HepG2 (cell line): Measurements from ENCODE around the gene LCAT. TPM values are rescaled to one million over a fixed set of nuclear protein-coding genes. Genes with fewer than 3 reads are reported as not detected.
A peak's percentile ranks its signal among the peaks of the same experiment; 100 is the strongest.

ENCODE experiments used
- FUBP1 ChIP-seq: sonication (generic); formaldehyde crosslinking; IDR thresholded peaks from 2 replicates; pipeline ENCODE4 v1.5.1; 2020; ENCODE audit warnings: missing genetic modification reagents, mild to moderate bottlenecking, borderline replicate concordance
- IKZF5 ChIP-seq: IDR thresholded peaks from 2 replicates; pipeline ENCODE4 v1.6.1; 2018; ENCODE audit warnings: missing genetic modification reagents, mild to moderate bottlenecking, missing compliant biosample characterization
- IRX3 ChIP-seq: sonication (generic); formaldehyde crosslinking; IDR thresholded peaks from 2 replicates; pipeline ENCODE4 v1.8.1; 2023; ENCODE audit warnings: mild to moderate bottlenecking, low read depth, missing genetic modification reagents, borderline replicate concordance
- KLF12 ChIP-seq: sonication (generic); formaldehyde crosslinking; IDR thresholded peaks from 2 replicates; pipeline ENCODE4 v1.4.0; 2020; ENCODE audit warnings: missing genetic modification reagents, borderline replicate concordance
- KMT2A ChIP-seq: sonication (generic); formaldehyde crosslinking; IDR thresholded peaks from 2 replicates; pipeline ENCODE4 v1.4.0; 2020; ENCODE audit warnings: missing genetic modification reagents
- MED13 ChIP-seq: sonication (generic); formaldehyde crosslinking; IDR thresholded peaks from 2 replicates; pipeline ENCODE4 v1.5.0; 2020; ENCODE audit warnings: missing genetic modification reagents
- MIXL1 ChIP-seq: IDR thresholded peaks from 2 replicates; pipeline ENCODE4 v1.6.1; 2016
- MXD3 ChIP-seq: IDR thresholded peaks from 2 replicates; pipeline ENCODE4 v1.6.1; 2016; ENCODE audit warnings: mild to moderate bottlenecking, missing biosample characterization, missing genetic modification reagents
- PHF21A ChIP-seq: sonication (generic); formaldehyde crosslinking; IDR thresholded peaks from 2 replicates; pipeline ENCODE4 v1.5.0; 2020; ENCODE audit warnings: mild to moderate bottlenecking, missing genetic modification reagents
- PHF5A ChIP-seq: IDR thresholded peaks from one replicate; pipeline ENCODE4 v1.6.1; 2018; ENCODE audit warnings: low read depth, missing genetic modification reagents; ENCODE audit not compliant: unreplicated experiment
- PHF8 ChIP-seq: sonication (generic); formaldehyde crosslinking; IDR thresholded peaks from 2 replicates; pipeline ENCODE4 v1.5.0; 2020; ENCODE audit warnings: missing genetic modification reagents
- SAP130 ChIP-seq: IDR thresholded peaks from 2 replicates; pipeline ENCODE4 v1.6.1; 2016; ENCODE audit warnings: low read depth
- TBP ChIP-seq: sonication (generic); formaldehyde crosslinking; IDR thresholded peaks from 2 replicates; pipeline ENCODE4 v1.5.0; 2020; ENCODE audit warnings: missing genetic modification reagents
- TFDP1 ChIP-seq: IDR thresholded peaks from 2 replicates; pipeline ENCODE4 v1.6.1; 2016; ENCODE audit warnings: missing compliant biosample characterization, missing genetic modification reagents, borderline replicate concordance
- TMF1 ChIP-seq: sonication (generic); formaldehyde crosslinking; IDR thresholded peaks from 2 replicates; pipeline ENCODE4 v1.8.1; 2022; ENCODE audit warnings: low read depth, missing genetic modification reagents
- TP53 ChIP-seq: sonication (generic); formaldehyde crosslinking; conservative IDR thresholded peaks from 2 replicates; pipeline ENCODE4 v1.4.0; 2020; ENCODE audit warnings: missing genetic modification reagents
- ZGPAT ChIP-seq: IDR thresholded peaks from 2 replicates; pipeline ENCODE4 v1.6.1; 2016; ENCODE audit warnings: mild to moderate bottlenecking
- ZNF382 ChIP-seq: sonication (generic); formaldehyde crosslinking; IDR thresholded peaks from 2 replicates; pipeline ENCODE4 v1.5.0; 2020; ENCODE audit warnings: missing genetic modification reagents, mild to moderate bottlenecking, borderline replicate concordance
- ZNF558 ChIP-seq: sonication (generic); formaldehyde crosslinking; IDR thresholded peaks from 2 replicates; pipeline ENCODE4 v1.9.0; 2022; ENCODE audit warnings: mild to moderate bottlenecking, missing genetic modification reagents, borderline replicate concordance
- ZNF615 ChIP-seq: sonication (generic); formaldehyde crosslinking; IDR thresholded peaks from 2 replicates; pipeline ENCODE4 v1.5.0; 2020; ENCODE audit warnings: mild to moderate bottlenecking, missing genetic modification reagents, borderline replicate concordance
- ZNF777 ChIP-seq: sonication (generic); formaldehyde crosslinking; IDR thresholded peaks from 2 replicates; pipeline ENCODE4 v1.4.0; 2020; ENCODE audit warnings: missing genetic modification reagents
- ZNF879 ChIP-seq: sonication (generic); formaldehyde crosslinking; IDR thresholded peaks from 2 replicates; pipeline ENCODE4 v1.8.1; 2023; ENCODE audit warnings: missing genetic modification reagents
- polyA plus RNA-seq, 8 experiments: library from polyadenylated mRNA; depleted of rRNA in 3 of 8; stranded (reverse) in 7 of 8; unstranded in 1 of 8; fragments of >200 nt; fragmentation: Illumina TruSeq in 4 of 8; extraction: Trizol in 4 of 8; gene quantifications; 2 replicates each; pipeline versions ENCODE4 v1.2.1 to v1.2.3, GENCODE V29; 2011 to 2016; ENCODE audit warnings: low read depth in 4 of 8, missing spikeins in 1 of 8, mixed read lengths in 1 of 8; ENCODE audit not compliant: insufficient read depth in 1 of 8
- total RNA-seq, 5 experiments: library from RNA; depleted of rRNA; stranded (reverse); fragments of >200 nt; fragmentation: Illumina TruSeq; extraction: Trizol; gene quantifications; 2 replicates each; pipeline ENCODE4 v1.2.3, GENCODE V29; 2016; ENCODE audit warnings: low read depth in 1 of 5
- TF ChIP-seq, protein P1 (sequence below): sonication (generic); formaldehyde crosslinking; IDR thresholded peaks from 2 replicates; pipeline ENCODE4 v1.5.1; 2020; ENCODE audit warnings: mild to moderate bottlenecking, missing genetic modification reagents, moderate library complexity

The LCAT gene
- total and polyA plus RNA-seq, 2 of the 13 experiments (the other 11 are each of a cell fraction or from before 2014, with no cell fraction given): 36.1 to 38.9 TPM

DNA sequence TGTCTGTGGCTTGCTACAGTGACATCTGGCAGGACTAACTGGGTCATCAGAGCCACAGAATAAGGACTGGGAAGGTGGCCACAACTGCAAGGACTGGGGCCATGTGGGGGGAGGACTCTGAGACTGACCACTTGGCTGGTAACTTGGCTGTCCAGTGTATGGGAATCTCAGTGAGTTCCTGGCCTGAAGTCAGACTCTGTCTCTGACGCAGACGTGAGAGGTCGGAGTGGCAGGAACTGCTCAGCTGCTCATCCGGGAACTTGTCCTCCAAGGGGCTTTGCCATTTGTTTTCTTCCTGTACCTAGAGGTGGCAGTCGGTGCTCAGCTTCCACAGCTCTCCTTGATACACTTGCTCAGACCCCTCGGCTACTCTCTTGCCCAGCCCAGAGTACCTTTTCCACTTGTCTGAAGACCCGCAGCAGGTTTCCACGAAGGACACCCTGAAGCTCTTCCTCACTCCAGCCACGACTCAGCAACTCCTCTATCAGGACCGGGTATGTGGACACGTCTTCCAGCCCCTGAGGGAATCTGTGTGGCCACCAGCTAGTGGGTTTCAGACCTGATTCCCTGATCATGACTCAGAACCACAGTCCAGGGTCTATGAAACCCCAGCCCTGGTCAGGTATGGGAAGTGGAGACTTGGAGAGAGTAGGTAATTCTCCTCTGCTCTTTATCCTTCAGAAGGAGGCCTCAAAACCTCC, 43.7 kb upstream of the LCAT start (continued):
- TF ChIP-seq ZNF777 (CRISPR knock-in tag) (no peak), MED13 (CRISPR knock-in tag) (no peak), TFDP1 (CRISPR knock-in tag) (no peak), IRX3 (no peak), SAP130 (CRISPR knock-in tag) (peak; percentile 35), MXD3 (no peak), KLF12 (CRISPR knock-in tag) (no peak; the same call in 1 of the 2 replicates), ZNF382 (CRISPR knock-in tag) (no peak), FUBP1 (CRISPR knock-in tag) (no peak), KMT2A (CRISPR knock-in tag) (no peak), ZNF558 (no peak), ZNF879 (CRISPR knock-in tag) (no peak), TP53 (CRISPR knock-in tag) (no peak), PHF21A (CRISPR knock-in tag) (0 out of 2 replicates have a peak, but pooled peaks have one; percentile 39), TBP (no peak), TMF1 (CRISPR knock-in tag) (no peak), ZNF615 (no peak), PHF8 (0 out of 2 replicates have a peak, but pooled peaks have one; percentile 32), IKZF5 (CRISPR knock-in tag) (peak; percentile 43; the same call in 1 of the 2 replicates), MIXL1 (CRISPR knock-in tag) (no peak), ZGPAT (CRISPR knock-in tag) (no peak), PHF5A (CRISPR knock-in tag) (no peak)
- TF ChIP-seq, protein P1, sequence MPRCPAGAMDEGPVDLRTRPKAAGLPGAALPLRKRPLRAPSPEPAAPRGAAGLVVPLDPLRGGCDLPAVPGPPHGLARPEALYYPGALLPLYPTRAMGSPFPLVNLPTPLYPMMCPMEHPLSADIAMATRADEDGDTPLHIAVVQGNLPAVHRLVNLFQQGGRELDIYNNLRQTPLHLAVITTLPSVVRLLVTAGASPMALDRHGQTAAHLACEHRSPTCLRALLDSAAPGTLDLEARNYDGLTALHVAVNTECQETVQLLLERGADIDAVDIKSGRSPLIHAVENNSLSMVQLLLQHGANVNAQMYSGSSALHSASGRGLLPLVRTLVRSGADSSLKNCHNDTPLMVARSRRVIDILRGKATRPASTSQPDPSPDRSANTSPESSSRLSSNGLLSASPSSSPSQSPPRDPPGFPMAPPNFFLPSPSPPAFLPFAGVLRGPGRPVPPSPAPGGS (CRISPR knock-in tag): no peak
